HepG2 (cell line): ENCODE measurements around the gene APIP. TPM values are rescaled to one million over a fixed set of nuclear protein-coding genes. Genes with fewer than 3 reads are reported as not detected.

ENCODE experiments used
- ATAC-seq: fragments of 200-7000 bp; cut with Tn5 transposase; 3 replicates; pipeline ENCODE4 v1.9.1; 2020; ENCODE audit warnings: mild to moderate bottlenecking, moderate library complexity
- BruUV-seq: library from RNA; stranded (reverse); fragments of 400-500 nt; replicated peaks from 2 replicates; lab custom pipeline; 2021; lab: Mats Ljungman, UMichigan
- CTCF ChIA-PET: fragments of 300-600 bp; formaldehyde crosslinking; extraction: SDS; loops from one replicate; lab custom pipeline; 2021; ENCODE audit warnings: low total read pairs, inconsistent platforms, low intra/inter-chr PET ratio; lab: Yijun Ruan, JAX
- POLR2A ChIA-PET: fragments of 350-600 bp; sonication (Branson Sonifier 250); formaldehyde crosslinking; loops from one replicate; lab custom pipeline; 2020; ENCODE audit warnings: antibody characterized with exemption, inconsistent platforms; lab: Yijun Ruan, JAX
- DNase-seq: peaks from one replicate; pipeline ENCODE4 v3.0.0-alpha.2; 2015; ENCODE audit warnings: low spot score
- FAIRE-seq: peaks from 3 replicates; lab custom pipeline; 2011; peaks lifted over from hg19 to GRCh38; lab: Jason Lieb, UNC
- H2AFZ ChIP-seq: one replicate; pipeline ENCODE4 v1.6.1; 2011; ENCODE audit warnings: low read length, inconsistent platforms
- H3K27ac ChIP-seq: fragments of 300-600 bp; 3 replicates; pipeline ENCODE4 v1.8.0; 2011; ENCODE audit warnings: mixed run types, mild to moderate bottlenecking, mixed read lengths, low read length, inconsistent platforms; ENCODE audit not compliant: insufficient read depth; ENCODE audit errors: extremely low read length
- H3K27me3 ChIP-seq, 2 experiments: fragments of 200-600 bp in 1 of 2; 2 replicates in 1 of 2; 3 replicates in 1 of 2; pipeline versions ENCODE4 v1.6.0 to v1.8.0; 2011; ENCODE audit warnings: low read length in 2 of 2, mild to moderate bottlenecking in 2 of 2, moderate library complexity in 2 of 2, inconsistent platforms in 1 of 2; ENCODE audit not compliant: insufficient read depth in 2 of 2, control insufficient read depth in 1 of 2
- H3K36me3 ChIP-seq, 2 experiments: fragments of 200-600 bp in 1 of 2; replicated peaks in 1 of 2; 2 replicates in 1 of 2; 3 replicates in 1 of 2; pipeline versions ENCODE4 v1.5.1 to v1.8.0; 2011; ENCODE audit warnings: low read length in 2 of 2, inconsistent platforms in 1 of 2; ENCODE audit not compliant: insufficient read depth in 2 of 2, control insufficient read depth in 1 of 2
- H3K4me1 ChIP-seq: 2 replicates; pipeline ENCODE4 v1.5.1; 2012; ENCODE audit warnings: low read length, inconsistent platforms; ENCODE audit not compliant: insufficient read depth
- H3K4me2 ChIP-seq: 2 replicates; pipeline ENCODE4 v1.6.0; 2011; ENCODE audit warnings: low read depth, low read length, inconsistent platforms
- H3K4me3 ChIP-seq, 3 experiments: fragments of 200-600 bp in 1 of 3; sonication (generic), shearing (Covaris generic) in 1 of 3; replicated peaks in 1 of 3; 2 replicates each; pipeline ENCODE4 v1.5.1; 2011 to 2016; ENCODE audit warnings: low read length in 3 of 3, inconsistent platforms in 2 of 3, low read depth in 2 of 3, mild to moderate bottlenecking in 2 of 3, control low read depth in 1 of 3, mixed read lengths in 1 of 3; ENCODE audit not compliant: insufficient read depth in 1 of 3
- H3K79me2 ChIP-seq: one replicate; pipeline ENCODE4 v1.6.1; 2011; ENCODE audit warnings: low read length, inconsistent platforms; ENCODE audit not compliant: insufficient read depth
- H3K9ac ChIP-seq: 2 replicates; pipeline ENCODE4 v1.6.0; 2011; ENCODE audit warnings: mild to moderate bottlenecking, low read depth, low read length, inconsistent platforms; ENCODE audit not compliant: insufficient read depth
- H3K9me3 ChIP-seq: 2 replicates; pipeline ENCODE4 v1.5.1; 2012; ENCODE audit warnings: mild to moderate bottlenecking, low read length
- H4K20me1 ChIP-seq: 2 replicates; pipeline ENCODE4 v1.6.0; 2011; ENCODE audit warnings: inconsistent platforms, mild to moderate bottlenecking, low read length, moderate library complexity; ENCODE audit not compliant: insufficient read depth
- ATF7 ChIP-seq, 2 experiments: fragments of 450-650 bp in 1 of 2; sonication (generic) in 1 of 2; formaldehyde crosslinking in 1 of 2; IDR thresholded peaks; 2 replicates each; pipeline versions ENCODE4 v1.4.0 to v1.6.1; 2016 to 2020; ENCODE audit warnings: antibody characterized with exemption in 1 of 2, mild to moderate bottlenecking in 1 of 2, missing genetic modification reagents in 1 of 2
- CREB1 ChIP-seq, 2 experiments: fragments of 450-650 bp in 1 of 2; IDR thresholded peaks; 2 replicates each; pipeline ENCODE4 v1.6.1; 2016 to 2017; ENCODE audit warnings: control low read depth in 1 of 2, mild to moderate bottlenecking in 1 of 2, missing compliant biosample characterization in 1 of 2, missing genetic modification characterization in 1 of 2
- MAFG ChIP-seq: sonication (generic); formaldehyde crosslinking; IDR thresholded peaks from 2 replicates; pipeline ENCODE4 v1.5.1; 2020; ENCODE audit warnings: mild to moderate bottlenecking, missing genetic modification reagents
- MTF1 ChIP-seq: sonication (generic); formaldehyde crosslinking; IDR thresholded peaks from 2 replicates; pipeline ENCODE4 v1.5.0; 2020; ENCODE audit warnings: missing genetic modification reagents
- NPAS2 ChIP-seq: sonication (generic); formaldehyde crosslinking; IDR thresholded peaks from 2 replicates; pipeline ENCODE4 v1.8.0; 2022; ENCODE audit warnings: mild to moderate bottlenecking, missing genetic modification reagents, borderline replicate concordance
- SIX1 ChIP-seq: sonication (generic); formaldehyde crosslinking; IDR thresholded peaks from 2 replicates; pipeline ENCODE4 v1.4.0; 2020; ENCODE audit warnings: missing genetic modification reagents, borderline replicate concordance
- SRSF9 ChIP-seq: fragments of 200-400 bp; formaldehyde crosslinking; IDR thresholded peaks from 2 replicates; pipeline ENCODE4 v1.6.1; 2018; ENCODE audit warnings: borderline replicate concordance, mild to moderate bottlenecking, low read depth, low read length; ENCODE audit not compliant: insufficient read depth, poor library complexity, severe bottlenecking
- ZNF564 ChIP-seq: sonication (generic); formaldehyde crosslinking; IDR thresholded peaks from 2 replicates; pipeline ENCODE4 v1.8.1; 2023; ENCODE audit warnings: mild to moderate bottlenecking, missing genetic modification reagents
- ZNF577 ChIP-seq: sonication (generic); formaldehyde crosslinking; IDR thresholded peaks from 2 replicates; pipeline ENCODE4 v1.4.0; 2020; ENCODE audit warnings: mild to moderate bottlenecking, low read depth, missing genetic modification reagents, borderline replicate concordance
- WGBS: methylation state at CpG from one replicate; pipeline ENCODE4 v1.1.6; 2017; ENCODE audit warnings: low lambda C conversion rate; 5-methylcytosine and 5-hydroxymethylcytosine counted together
- in situ Hi-C: cut with HindIII; loops from 2 replicates; pipeline ENCODE4 v1.10.0; 2017; ENCODE audit warnings: low pct_unique_long_range_greater_than_20kb; ENCODE audit not compliant: extremely low pct_ligation_motif_present
- intact Hi-C: fragments of 100-400 bp; cut with micrococcal nuclease; formaldehyde crosslinking; loops from one replicate; pipeline ENCODE4 v1.10.0; 2022; ENCODE audit not compliant: unreplicated experiment
- polyA plus RNA-seq, 8 experiments: library from polyadenylated mRNA; depleted of rRNA in 3 of 8; stranded (reverse) in 7 of 8; unstranded in 1 of 8; fragments of >200 nt; fragmentation: Illumina TruSeq in 4 of 8; extraction: Trizol in 4 of 8; gene quantifications; 2 replicates each; pipeline versions ENCODE4 v1.2.1 to v1.2.3, GENCODE V29; 2011 to 2016; ENCODE audit warnings: low read depth in 4 of 8, missing spikeins in 1 of 8, mixed read lengths in 1 of 8; ENCODE audit not compliant: insufficient read depth in 1 of 8
- total RNA-seq, 5 experiments: library from RNA; depleted of rRNA; stranded (reverse); fragments of >200 nt; fragmentation: Illumina TruSeq; extraction: Trizol; gene quantifications; 2 replicates each; pipeline ENCODE4 v1.2.3, GENCODE V29; 2016; ENCODE audit warnings: low read depth in 1 of 5
- TF ChIP-seq, protein P1 (sequence below): sonication (generic); formaldehyde crosslinking; IDR thresholded peaks from 2 replicates; pipeline ENCODE4 v1.4.0; 2020; ENCODE audit warnings: missing genetic modification reagents, borderline replicate concordance
- TF ChIP-seq, protein P2 (sequence below): IDR thresholded peaks from 2 replicates; pipeline ENCODE4 v1.6.1; 2016; ENCODE audit warnings: missing biosample characterization, missing genetic modification reagents, low read depth
- TF ChIP-seq, protein P3 (sequence below): sonication (generic); formaldehyde crosslinking; IDR thresholded peaks from 2 replicates; pipeline ENCODE4 v1.4.0; 2020; ENCODE audit warnings: low read depth, mild to moderate bottlenecking, missing genetic modification reagents
- TF ChIP-seq, protein P4 (sequence below): sonication (generic); formaldehyde crosslinking; IDR thresholded peaks from 2 replicates; pipeline ENCODE4 v1.5.0; 2020; ENCODE audit warnings: mild to moderate bottlenecking, missing genetic modification reagents

Gene APIP
- total and polyA plus RNA-seq, 2 of the 13 experiments (the other 11 are each of a cell fraction or from before 2014, with no cell fraction given): 16.9 to 31.0 TPM

DNA sequence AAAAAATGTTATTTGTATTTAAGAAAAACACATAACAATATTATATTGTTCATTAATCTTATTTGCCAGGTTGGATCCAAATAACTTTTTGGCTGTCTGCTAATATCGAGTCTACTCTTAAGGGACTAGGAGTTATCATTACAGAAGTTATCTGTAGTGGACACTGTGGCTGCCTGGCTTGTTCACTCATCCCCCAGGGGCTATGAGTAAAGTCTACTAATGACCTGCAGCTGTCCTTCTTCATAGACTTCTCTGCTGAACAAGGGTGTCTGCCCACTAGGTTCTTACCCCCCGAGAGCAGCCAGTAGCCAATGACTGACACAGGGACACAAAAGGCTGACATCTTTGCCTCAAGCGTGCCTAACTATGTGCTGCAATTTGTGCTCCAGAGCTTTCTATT is 69.7 kb downstream of the APIP start (continued):
- TF ChIP-seq, protein P1, sequence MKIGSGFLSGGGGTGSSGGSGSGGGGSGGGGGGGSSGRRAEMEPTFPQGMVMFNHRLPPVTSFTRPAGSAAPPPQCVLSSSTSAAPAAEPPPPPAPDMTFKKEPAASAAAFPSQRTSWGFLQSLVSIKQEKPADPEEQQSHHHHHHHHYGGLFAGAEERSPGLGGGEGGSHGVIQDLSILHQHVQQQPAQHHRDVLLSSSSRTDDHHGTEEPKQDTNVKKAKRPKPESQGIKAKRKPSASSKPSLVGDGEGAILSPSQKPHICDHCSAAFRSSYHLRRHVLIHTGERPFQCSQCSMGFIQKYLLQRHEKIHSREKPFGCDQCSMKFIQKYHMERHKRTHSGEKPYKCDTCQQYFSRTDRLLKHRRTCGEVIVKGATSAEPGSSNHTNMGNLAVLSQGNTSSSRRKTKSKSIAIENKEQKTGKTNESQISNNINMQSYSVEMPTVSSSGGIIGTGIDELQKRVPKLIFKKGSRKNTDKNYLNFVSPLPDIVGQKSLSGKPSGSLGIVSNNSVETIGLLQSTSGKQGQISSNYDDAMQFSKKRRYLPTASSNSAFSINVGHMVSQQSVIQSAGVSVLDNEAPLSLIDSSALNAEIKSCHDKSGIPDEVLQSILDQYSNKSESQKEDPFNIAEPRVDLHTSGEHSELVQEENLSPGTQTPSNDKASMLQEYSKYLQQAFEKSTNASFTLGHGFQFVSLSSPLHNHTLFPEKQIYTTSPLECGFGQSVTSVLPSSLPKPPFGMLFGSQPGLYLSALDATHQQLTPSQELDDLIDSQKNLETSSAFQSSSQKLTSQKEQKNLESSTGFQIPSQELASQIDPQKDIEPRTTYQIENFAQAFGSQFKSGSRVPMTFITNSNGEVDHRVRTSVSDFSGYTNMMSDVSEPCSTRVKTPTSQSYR (CRISPR knock-in tag): no peak
- TF ChIP-seq SRSF9: no peak
- TF ChIP-seq SIX1: no peak
- TF ChIP-seq NPAS2: no peak
- TF ChIP-seq, protein P2, sequence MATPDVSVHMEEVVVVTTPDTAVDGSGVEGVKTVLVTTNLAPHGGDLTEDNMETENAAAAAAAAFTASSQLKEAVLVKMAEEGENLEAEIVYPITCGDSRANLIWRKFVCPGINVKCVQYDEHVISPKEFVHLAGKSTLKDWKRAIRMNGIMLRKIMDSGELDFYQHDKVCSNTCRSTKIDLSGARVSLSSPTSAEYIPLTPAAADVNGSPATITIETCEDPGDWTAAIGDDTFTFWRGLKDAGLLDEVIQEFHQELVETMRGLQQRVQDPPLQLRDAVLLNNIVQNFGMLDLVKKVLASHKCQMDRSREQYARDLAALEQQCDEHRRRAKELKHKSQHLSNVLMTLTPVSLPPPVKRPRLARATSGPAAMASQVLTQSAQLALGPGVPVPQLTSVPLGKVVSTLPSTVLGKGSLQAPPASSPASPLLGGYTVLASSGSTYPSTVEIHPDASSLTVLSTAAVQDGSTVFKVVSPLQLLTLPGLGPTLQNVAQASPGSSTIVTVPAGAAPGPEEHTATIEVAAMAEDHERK (CRISPR knock-in tag): no peak
- TF ChIP-seq, all 625 proteins: peak for 0

DNA sequence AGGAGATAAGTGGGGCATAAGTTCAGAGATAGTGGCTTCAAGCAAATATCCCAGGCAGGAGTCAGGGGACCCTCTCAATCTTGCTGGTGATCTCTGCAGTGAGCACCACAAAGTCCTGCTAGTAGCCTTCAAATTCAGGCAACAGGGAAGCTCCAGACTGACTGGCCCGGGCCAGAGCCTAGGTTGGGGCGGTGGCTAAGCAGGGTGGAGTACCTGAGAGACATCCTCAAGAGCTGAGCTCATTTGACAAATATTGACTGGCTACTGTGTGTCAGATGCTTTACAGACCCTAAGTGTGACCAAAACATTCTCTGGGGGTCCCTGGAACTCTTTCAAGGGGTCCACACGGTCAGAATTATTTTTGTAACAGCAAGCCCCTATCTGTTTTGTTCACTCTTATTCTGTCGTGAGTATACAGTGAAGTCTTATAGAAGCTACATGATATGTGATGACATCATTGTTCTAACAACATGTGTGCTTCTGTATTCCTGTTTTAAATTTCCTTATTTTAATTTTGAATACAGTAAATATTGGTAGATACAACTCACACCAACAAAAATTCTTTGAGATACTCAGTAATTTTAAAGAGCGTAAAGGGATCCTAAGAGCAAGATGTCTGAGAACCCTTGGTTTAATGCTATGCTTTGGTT is 71.6 kb downstream of the APIP start:
- Histone ChIP-seq H3K9ac (no peak overlapping the region), H3K4me3 (no peak overlapping the region), H3K79me2 (no peaks in the 10 kb centered on the region), H3K4me2 (no peak overlapping the region), H2AFZ (no peak overlapping the region), H3K36me3 (no peaks in the 10 kb centered on the region), H3K9me3 (no peaks in the 10 kb centered on the region), H3K27ac (no peak overlapping the region), H3K27me3 (0 out of 5 replicates have a peak, but pooled peaks cover 0 to 1% of the 10 kb centered on the region in 2 experiments), H4K20me1 (no peaks in the 10 kb centered on the region), H3K4me1 (no peaks in the 10 kb centered on the region)
- ChIA-PET POLR2A (no interaction called here), CTCF (no interaction called here)
- FAIRE-seq (no peak), ATAC-seq (no peak), DNase-seq (no peak)
- intact Hi-C loops: no loop called here
- BruUV-seq: no TSS peak
- TF ChIP-seq MTF1 (no peak), ZNF564 (no peak), ATF7 (IDR thresholded peaks at IDR 0.05) (peak; percentile 87), ATF7 (CRISPR knock-in tag; IDR thresholded peaks at IDR 0.05) (no peak), ZNF577 (no peak), MAFG (CRISPR knock-in tag) (no peak), CREB1 (IDR thresholded peaks at IDR 0.05) (0 out of 2 replicates have a peak, but pooled peaks have one; percentile 14), CREB1 (CRISPR knock-in tag; IDR thresholded peaks at IDR 0.05) (no peak)
- TF ChIP-seq, protein P3, sequence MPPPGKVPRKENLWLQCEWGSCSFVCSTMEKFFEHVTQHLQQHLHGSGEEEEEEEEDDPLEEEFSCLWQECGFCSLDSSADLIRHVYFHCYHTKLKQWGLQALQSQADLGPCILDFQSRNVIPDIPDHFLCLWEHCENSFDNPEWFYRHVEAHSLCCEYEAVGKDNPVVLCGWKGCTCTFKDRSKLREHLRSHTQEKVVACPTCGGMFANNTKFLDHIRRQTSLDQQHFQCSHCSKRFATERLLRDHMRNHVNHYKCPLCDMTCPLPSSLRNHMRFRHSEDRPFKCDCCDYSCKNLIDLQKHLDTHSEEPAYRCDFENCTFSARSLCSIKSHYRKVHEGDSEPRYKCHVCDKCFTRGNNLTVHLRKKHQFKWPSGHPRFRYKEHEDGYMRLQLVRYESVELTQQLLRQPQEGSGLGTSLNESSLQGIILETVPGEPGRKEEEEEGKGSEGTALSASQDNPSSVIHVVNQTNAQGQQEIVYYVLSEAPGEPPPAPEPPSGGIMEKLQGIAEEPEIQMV (CRISPR knock-in tag): no peak
- TF ChIP-seq, protein P4, sequence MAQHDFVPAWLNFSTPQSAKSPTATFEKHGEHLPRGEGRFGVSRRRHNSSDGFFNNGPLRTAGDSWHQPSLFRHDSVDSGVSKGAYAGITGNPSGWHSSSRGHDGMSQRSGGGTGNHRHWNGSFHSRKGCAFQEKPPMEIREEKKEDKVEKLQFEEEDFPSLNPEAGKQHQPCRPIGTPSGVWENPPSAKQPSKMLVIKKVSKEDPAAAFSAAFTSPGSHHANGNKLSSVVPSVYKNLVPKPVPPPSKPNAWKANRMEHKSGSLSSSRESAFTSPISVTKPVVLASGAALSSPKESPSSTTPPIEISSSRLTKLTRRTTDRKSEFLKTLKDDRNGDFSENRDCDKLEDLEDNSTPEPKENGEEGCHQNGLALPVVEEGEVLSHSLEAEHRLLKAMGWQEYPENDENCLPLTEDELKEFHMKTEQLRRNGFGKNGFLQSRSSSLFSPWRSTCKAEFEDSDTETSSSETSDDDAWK (CRISPR knock-in tag): no peak
- in situ Hi-C loops: no loop called here
- 56% methylated on average over 5 of the region's 5 CpGs for WGBS
